Natural killer cell treated with Interleukin-12 subunit alpha and Interleukin-12 subunit beta and Interleukin-15 and Interleukin-18, amount 100 ng/mL, for 72 hours (primary cell): ENCODE results near the gene COL1A1. TPM values are rescaled to one million over a fixed set of nuclear protein-coding genes. Genes with fewer than 3 reads are reported as not detected.

Experiments used
- ATAC-seq, 2 donors: fragments of 150-1000 bp; cut with Tn5 transposase in 1 of 2; sonication (Bioruptor Pico), chemical (Tn5 transposase) in 1 of 2; 2 replicates each; pipeline ENCODE4 v1.10.0; 2021
- DNase-seq: peaks from one replicate; pipeline ENCODE4 v3.0.0; 2022; ENCODE audit warnings: low spot score
- H3K27ac Mint-ChIP-seq, 2 donors: 1 replicate in 1 of 2; 2 replicates in 1 of 2; pipeline ENCODE4 v1.8.0; 2022; ENCODE audit warnings: mixed read lengths in 2 of 2, mild to moderate bottlenecking in 1 of 2, moderate library complexity in 1 of 2
- H3K27me3 Mint-ChIP-seq, 2 donors: 1 replicate in 1 of 2; 2 replicates in 1 of 2; pipeline ENCODE4 v1.8.0; 2022; ENCODE audit warnings: mixed read lengths in 2 of 2
- H3K36me3 Mint-ChIP-seq: one replicate; pipeline ENCODE4 v1.8.0; 2022; ENCODE audit warnings: mixed read lengths
- H3K4me1 Mint-ChIP-seq, 2 donors: 1 replicate in 1 of 2; 2 replicates in 1 of 2; pipeline ENCODE4 v1.8.0; 2022; ENCODE audit warnings: low read depth in 2 of 2, mixed read lengths in 2 of 2, mild to moderate bottlenecking in 1 of 2
- H3K4me3 Mint-ChIP-seq: one replicate; pipeline ENCODE4 v1.8.0; 2022; ENCODE audit warnings: mixed read lengths
- H3K9me3 Mint-ChIP-seq: 2 replicates; pipeline ENCODE4 v1.8.0; 2022; ENCODE audit warnings: mixed read lengths
- total RNA-seq, 2 donors: library from RNA; stranded (reverse); gene quantifications; one replicate each; pipeline ENCODE4 v1.2.3, GENCODE V29; 2022

COL1A1 gene
- total RNA-seq = 1 to 10 TPM in 1 of 2 donors, not detected in 1; 1.7 TPM

- Mint-ChIP-seq H3K4me1 (peaks cover 9 to 13% of the 10 kb centered on the region in 2 donors), H3K36me3 (no peaks in the 10 kb centered on the region), H3K9me3 (no peaks in the 10 kb centered on the region), H3K27ac (no peak within 1 kb of the TSS), H3K4me3 (peak within 1 kb of the TSS; percentile 84), H3K27me3 (peaks cover 48 to 58% of the 10 kb centered on the region in 2 donors)
- ATAC-seq (no peak), DNase-seq (no peak)
Measured at GRCh38 chr17:50201276-50201854, at the start of gene COL1A1. Gene COL1A1 (minus strand): TSS chr17:50201631. CDS start chr17:50201513, 118 bp downstream.

- H3K4me1 Mint-ChIP-seq = no peaks in the 10 kb centered on the region
- ATAC-seq (no peak), DNase-seq (no peak)
- peaks cover 33 to 40% of the 10 kb centered on the region in 2 donors for H3K27me3 Mint-ChIP-seq
- peaks cover 15% of the 10 kb centered on the region for H3K36me3 Mint-ChIP-seq
- no peak overlapping the region for H3K4me3 Mint-ChIP-seq
- peaks cover 10% of the 10 kb centered on the region for H3K9me3 Mint-ChIP-seq
- no peak overlapping the region for H3K27ac Mint-ChIP-seq
Measured at GRCh38 chr17:50248255-50248654, 46.8 kb upstream of the COL1A1 start.

DNA sequence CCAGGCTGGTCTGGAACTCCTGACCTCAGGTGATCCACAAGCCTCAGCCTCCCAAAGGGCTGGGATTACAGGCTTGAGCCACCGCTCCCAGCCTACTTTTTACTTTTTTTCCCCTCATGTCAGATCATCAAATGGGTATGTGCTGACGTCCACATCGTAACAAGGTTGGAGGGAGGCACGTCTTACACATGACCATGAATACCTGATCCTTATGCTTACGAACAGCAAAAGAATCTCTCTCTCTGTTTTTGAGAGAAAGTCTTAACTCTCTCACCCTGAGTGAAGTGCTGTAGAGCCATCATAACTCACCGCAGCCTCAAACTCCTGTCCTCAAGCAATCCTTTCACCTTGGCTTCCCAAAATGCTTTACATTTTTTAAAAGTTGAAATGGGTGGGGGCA is 43.3 kb upstream of the COL1A1 start:
- Mint-ChIP-seq H3K9me3 (peaks cover 10% of the 10 kb centered on the region), H3K4me1 (no peaks in the 10 kb centered on the region), H3K27me3 (peaks cover 35 to 44% of the 10 kb centered on the region in 2 donors), H3K36me3 (peaks cover 15% of the 10 kb centered on the region), H3K4me3 (no peak overlapping the region), H3K27ac (no peak overlapping the region)
- no peak for DNase-seq
- ATAC-seq = no peak

- Mint-ChIP-seq H3K36me3 (no peaks in the 10 kb centered on the region), H3K9me3 (no peaks in the 10 kb centered on the region), H3K4me1 (no peaks in the 10 kb centered on the region), H3K27me3 (peaks cover 35 to 42% of the 10 kb centered on the region in 2 donors), H3K27ac (no peak overlapping the region), H3K4me3 (no peak overlapping the region)
- no peak for ATAC-seq
- DNase-seq = no peak
Measured at GRCh38 chr17:50241431-50241830, 40.0 kb upstream of the COL1A1 start.

- Mint-ChIP-seq H3K9me3 (no peaks in the 10 kb centered on the region), H3K4me1 (no peaks in the 10 kb centered on the region), H3K4me3 (no peak overlapping the region), H3K27me3 (peaks cover 36 to 44% of the 10 kb centered on the region in 2 donors), H3K27ac (no peak overlapping the region), H3K36me3 (no peaks in the 10 kb centered on the region)
- DNase-seq = no peak
- no peak for ATAC-seq
Measured at GRCh38 chr17:50240851-50241250, 39.4 kb upstream of the COL1A1 start.

DNA sequence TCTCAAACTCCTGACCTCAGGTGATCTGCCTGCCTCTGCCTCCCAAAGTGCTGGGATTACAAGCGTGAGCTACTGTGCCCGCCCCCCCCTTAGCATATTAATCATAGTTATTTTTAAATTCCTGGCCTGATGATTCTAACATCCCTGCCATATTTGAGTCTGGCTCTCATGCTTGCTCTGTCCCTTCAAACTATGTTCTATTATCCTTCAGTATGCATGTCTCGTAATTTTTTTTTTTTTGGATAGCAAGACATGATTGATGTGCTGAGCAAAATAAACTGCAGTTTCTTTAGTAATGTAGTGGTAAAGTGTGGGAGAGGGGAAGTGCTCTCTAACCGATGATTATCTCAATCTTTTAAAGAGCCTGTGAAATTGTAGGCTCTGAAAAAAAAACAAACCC is 38.5 kb upstream of the COL1A1 start:
- Mint-ChIP-seq H3K27me3 (peaks cover 39 to 52% of the 10 kb centered on the region in 2 donors), H3K27ac (no peak overlapping the region), H3K36me3 (no peaks in the 10 kb centered on the region), H3K4me1 (no peaks in the 10 kb centered on the region), H3K9me3 (no peaks in the 10 kb centered on the region), H3K4me3 (no peak overlapping the region)
- DNase-seq (no peak), ATAC-seq (no peak)

- no peak overlapping the region for H3K4me3 Mint-ChIP-seq
- no peak for ATAC-seq
- H3K27me3 Mint-ChIP-seq = peaks cover 35 to 60% of the 10 kb centered on the region in 2 donors
Measured at GRCh38 chr17:50238601-50239280, 37.3 kb upstream of the COL1A1 start.

DNA sequence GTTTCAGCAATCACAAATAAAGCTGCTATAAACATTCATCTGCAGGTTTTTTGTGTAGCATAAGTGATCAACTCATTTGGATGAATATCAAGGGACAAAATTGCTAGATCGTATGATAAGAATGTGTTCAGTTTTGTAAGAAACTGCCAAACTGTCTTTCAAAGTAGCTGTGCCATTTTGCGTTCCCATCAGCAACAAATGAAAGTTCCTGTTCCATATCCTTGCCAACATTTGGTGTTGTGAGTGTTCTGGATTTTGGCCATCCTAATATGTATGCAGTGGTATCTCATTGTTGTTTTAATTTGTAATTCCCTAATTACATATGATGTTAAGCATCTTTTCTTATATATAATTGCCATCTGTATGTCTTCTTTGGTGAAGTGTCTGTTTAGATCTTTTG is 36.5 kb upstream of the COL1A1 start:
- H3K4me1 Mint-ChIP-seq = no peaks in the 10 kb centered on the region
- no peak overlapping the region for H3K27ac Mint-ChIP-seq
- no peaks in the 10 kb centered on the region for H3K9me3 Mint-ChIP-seq
- no peaks in the 10 kb centered on the region for H3K36me3 Mint-ChIP-seq
- no peak for DNase-seq
- no peak overlapping the region for H3K4me3 Mint-ChIP-seq
- no peak for ATAC-seq
- H3K27me3 Mint-ChIP-seq = peaks cover 40 to 68% of the 10 kb centered on the region in 2 donors

More at GRCh38 chr17:50238601-50239280, 37.3 kb upstream of the COL1A1 start:
- H3K4me1 Mint-ChIP-seq = no peaks in the 10 kb centered on the region
- H3K27ac Mint-ChIP-seq = no peak overlapping the region
- DNase-seq = no peak
- H3K9me3 Mint-ChIP-seq = no peaks in the 10 kb centered on the region
- no peaks in the 10 kb centered on the region for H3K36me3 Mint-ChIP-seq

DNA sequence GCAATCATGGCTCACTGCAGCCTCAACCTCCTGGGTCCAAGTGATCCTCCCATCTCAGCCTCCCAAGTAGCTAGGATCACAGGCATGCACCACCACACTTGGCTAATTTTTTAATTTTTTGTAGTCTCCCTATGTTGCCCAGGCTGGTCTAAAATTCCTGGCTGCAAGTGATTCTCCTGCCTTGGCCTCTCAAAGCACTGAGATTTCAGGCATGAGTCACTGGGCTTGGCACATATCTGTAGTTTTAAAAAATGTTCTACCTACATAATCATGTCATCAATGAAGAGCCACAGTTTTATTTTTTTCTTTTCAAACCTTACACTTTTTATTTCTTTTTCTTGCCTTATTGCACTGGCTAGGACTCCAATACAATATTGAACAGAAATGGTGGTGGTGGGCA is 33.1 kb upstream of the COL1A1 start:
- no peak for ATAC-seq
- DNase-seq = no peak
- Mint-ChIP-seq H3K27me3 (peaks cover 41 to 71% of the 10 kb centered on the region in 2 donors), H3K36me3 (no peaks in the 10 kb centered on the region), H3K27ac (no peak overlapping the region), H3K4me1 (no peaks in the 10 kb centered on the region), H3K4me3 (no peak overlapping the region), H3K9me3 (no peaks in the 10 kb centered on the region)

DNA sequence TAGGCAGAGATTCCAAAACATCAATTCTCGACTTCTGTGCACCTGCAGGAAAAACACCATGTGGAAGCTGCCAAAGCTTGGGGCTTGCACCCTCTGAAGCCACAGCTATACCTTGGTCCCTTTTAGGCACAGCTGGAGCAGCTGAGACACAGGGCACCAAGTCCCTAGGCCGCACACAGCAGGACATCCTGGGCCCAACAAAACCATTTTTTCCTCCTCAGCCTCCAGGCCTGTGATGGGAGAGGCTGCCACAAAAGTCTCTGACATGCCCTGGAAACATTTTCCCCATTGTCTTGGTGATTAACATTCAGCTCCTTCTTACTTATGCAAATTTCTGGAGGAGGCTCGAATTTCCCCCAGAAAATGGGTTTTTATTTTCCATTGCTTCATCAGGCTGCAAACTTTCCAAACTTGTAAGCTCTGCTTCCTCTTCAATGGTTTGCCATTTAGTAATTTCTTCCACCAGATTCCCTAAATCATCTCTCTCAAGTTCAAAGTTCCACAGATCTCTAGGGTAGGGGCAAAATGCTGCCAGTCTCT is 24.3 kb upstream of the COL1A1 start:
- Mint-ChIP-seq H3K9me3 (no peaks in the 10 kb centered on the region), H3K36me3 (no peaks in the 10 kb centered on the region), H3K27me3 (peaks cover 10 to 28% of the 10 kb centered on the region in 2 donors), H3K4me1 (peaks cover 0 to 5% of the 10 kb centered on the region in 2 donors), H3K4me3 (no peak overlapping the region), H3K27ac (no peak overlapping the region)
- ATAC-seq = no peak
- no peak for DNase-seq

DNA sequence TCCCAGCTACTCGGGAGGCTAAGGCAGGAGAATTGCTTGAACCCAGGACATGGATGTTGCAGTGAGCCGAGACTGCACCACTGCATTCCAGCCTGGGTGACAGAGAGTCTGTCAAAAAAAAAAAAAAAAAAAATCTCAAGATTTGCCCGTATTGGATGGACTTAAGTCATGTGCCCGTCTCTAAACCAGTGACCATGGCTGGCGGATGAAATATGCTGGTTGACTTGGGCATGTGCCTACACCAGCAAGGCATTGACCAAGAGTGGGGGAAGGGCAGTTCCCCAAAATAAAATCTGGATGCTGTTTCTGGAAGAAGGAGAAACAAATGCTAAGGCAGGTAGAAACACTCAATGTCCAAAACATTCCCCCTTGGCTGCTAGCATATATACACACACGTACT is 21.5 kb upstream of the COL1A1 start:
- no peaks in the 10 kb centered on the region for H3K36me3 Mint-ChIP-seq
- H3K4me1 Mint-ChIP-seq = peaks cover 0 to 5% of the 10 kb centered on the region in 2 donors
- no peak overlapping the region for H3K27ac Mint-ChIP-seq
- no peak for ATAC-seq
- no peak for DNase-seq
- H3K9me3 Mint-ChIP-seq = no peaks in the 10 kb centered on the region
- peaks cover 8 to 11% of the 10 kb centered on the region in 2 donors for H3K27me3 Mint-ChIP-seq
- no peak overlapping the region for H3K4me3 Mint-ChIP-seq

DNA sequence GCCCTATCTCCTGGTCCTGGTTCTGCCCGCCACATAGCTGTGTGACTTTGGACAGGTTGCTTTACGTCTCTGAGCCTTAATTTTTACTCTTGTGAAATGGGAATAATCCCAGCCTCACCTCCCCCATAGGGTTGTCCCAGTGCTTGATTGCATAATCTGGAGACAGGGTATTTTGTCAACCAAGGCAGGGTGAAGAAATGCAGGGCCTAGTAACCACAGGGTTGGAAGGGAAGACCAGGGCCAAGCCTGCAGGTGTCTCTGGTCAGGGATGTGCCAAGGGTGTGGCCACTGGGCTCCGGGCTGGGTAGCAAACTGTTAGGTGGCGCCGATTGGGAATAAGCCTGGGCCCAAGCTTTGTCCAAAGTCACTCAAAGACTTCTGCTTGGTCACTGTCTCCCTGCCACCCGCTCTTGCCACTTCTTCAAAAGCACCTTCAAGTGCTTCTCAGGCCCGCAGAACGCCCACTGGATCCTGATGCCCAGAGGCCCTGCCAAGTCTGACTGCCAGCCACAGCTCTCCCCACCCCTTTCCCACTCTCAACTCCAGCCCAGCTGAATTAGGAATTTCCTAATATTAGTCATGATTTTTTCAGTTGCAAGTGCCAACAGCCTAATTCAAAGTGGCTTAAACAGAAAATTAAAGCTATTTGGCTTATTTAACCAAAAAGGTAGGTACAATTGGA is 20.6 kb upstream of the COL1A1 start:
- no peak for ATAC-seq
- Mint-ChIP-seq H3K9me3 (no peaks in the 10 kb centered on the region), H3K4me1 (peaks cover 0 to 5% of the 10 kb centered on the region in 2 donors), H3K27me3 (peaks cover 13% of the 10 kb centered on the region in 2 donors), H3K27ac (no peak overlapping the region), H3K4me3 (no peak overlapping the region), H3K36me3 (no peaks in the 10 kb centered on the region)
- DNase-seq = no peak

DNA sequence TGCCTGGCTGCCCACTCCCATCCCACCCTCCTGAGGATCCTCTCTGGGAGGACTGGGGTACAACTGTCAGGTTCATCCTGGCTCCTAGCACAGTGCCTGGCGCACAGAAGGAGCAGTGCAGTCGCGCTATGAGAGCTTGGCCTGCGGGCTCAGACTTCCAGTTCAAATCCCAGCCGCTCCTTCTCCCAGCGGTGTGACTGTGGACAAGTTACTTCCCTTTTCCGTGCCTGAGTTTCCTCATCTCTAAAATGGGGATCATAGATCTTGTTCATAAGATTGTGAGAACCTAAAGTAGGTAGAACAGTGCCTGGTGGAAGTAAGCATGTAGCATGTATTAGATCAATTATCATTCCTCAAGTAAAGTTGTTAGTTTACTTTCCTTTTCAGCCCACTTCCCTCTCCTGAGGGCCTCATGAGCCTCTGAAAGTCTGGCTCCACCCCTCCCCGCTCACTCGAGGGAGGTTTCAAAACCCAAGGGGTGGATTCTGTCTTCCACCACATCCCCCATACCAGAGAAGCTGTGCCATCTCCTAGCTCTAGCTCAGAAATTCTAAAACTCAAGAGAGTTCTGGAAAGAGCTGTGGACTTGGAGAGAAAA is 19.9 kb upstream of the COL1A1 start:
- DNase-seq = no peak
- no peak overlapping the region for H3K27ac Mint-ChIP-seq
- no peaks in the 10 kb centered on the region for H3K36me3 Mint-ChIP-seq
- no peak overlapping the region for H3K4me3 Mint-ChIP-seq
- H3K27me3 Mint-ChIP-seq = peaks cover 11 to 15% of the 10 kb centered on the region in 2 donors
- H3K4me1 Mint-ChIP-seq = peaks cover 0 to 5% of the 10 kb centered on the region in 2 donors
- H3K9me3 Mint-ChIP-seq = no peaks in the 10 kb centered on the region
- peak in 1 of 2 donors; percentile 46 for ATAC-seq
